ENCODE measurements around the gene ATP1A3.

DNA sequence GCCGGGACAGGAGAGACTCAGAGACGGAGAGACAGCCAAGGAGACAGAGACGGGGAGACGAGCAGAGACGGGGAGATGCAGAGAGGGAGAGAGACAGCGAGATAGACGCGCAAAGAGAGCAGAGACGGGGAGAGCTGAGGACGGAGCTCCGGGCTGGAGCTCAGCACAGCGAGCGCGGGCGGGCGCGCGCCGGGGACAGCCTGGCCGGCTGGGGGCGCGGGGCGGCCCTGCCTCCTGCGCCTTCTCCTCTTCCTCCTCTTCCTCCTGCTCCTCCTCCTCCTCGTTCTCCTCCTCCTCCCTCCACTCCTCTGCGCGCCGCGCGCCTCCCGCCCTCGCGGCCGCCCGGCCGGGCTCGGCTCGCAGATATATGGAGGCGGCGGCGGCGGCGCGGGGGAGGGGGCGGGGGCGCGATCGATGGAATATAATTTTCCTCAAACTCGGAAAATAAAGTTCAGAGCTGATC is 65.8 kb downstream of the ATP1A3 start, which contains the start of gene ERFL:
- TF ChIP-seq CTCF (IDR thresholded peaks at IDR 0.05) (no peak), POLR2A (IDR thresholded peaks at IDR 0.05) (no peak)

Measured in adrenal gland (tissue), 5 donors.